Duodenal mucosa (tissue), 2 donors: ENCODE data around the gene NLRP8.

Source experiments
- H3K27ac ChIP-seq: one replicate; pipeline ENCODE4 v1.7.0; 2013; ENCODE audit warnings: low read depth, low read length
- H3K27me3 ChIP-seq, 2 donors: one replicate each; pipeline ENCODE4 v1.7.0; 2013; ENCODE audit warnings: low read length in 2 of 2, control low read depth in 1 of 2; ENCODE audit not compliant: insufficient read depth in 2 of 2, control insufficient read depth in 1 of 2
- H3K36me3 ChIP-seq, 2 donors: one replicate each; pipeline ENCODE4 v1.7.0; 2013; ENCODE audit warnings: low read length in 2 of 2, control low read depth in 1 of 2; ENCODE audit not compliant: insufficient read depth in 2 of 2, control insufficient read depth in 1 of 2
- H3K4me1 ChIP-seq, 2 donors: one replicate each; pipeline ENCODE4 v1.7.0; 2013; ENCODE audit warnings: low read length in 2 of 2, control low read depth in 1 of 2; ENCODE audit not compliant: insufficient read depth in 2 of 2, control insufficient read depth in 1 of 2
- H3K4me3 ChIP-seq, 2 donors: one replicate each; pipeline ENCODE4 v1.7.0; 2013; ENCODE audit warnings: low read length in 2 of 2, low read depth in 1 of 2
- H3K9ac ChIP-seq, 2 donors: one replicate each; pipeline ENCODE4 v1.7.0; 2013; ENCODE audit warnings: low read length in 2 of 2, low read depth in 1 of 2
- H3K9me3 ChIP-seq, 2 donors: one replicate each; pipeline ENCODE4 v1.7.0; 2013; ENCODE audit warnings: low read length in 2 of 2, control low read depth in 1 of 2; ENCODE audit not compliant: control insufficient read depth in 1 of 2

The NLRP8 gene

DNA sequence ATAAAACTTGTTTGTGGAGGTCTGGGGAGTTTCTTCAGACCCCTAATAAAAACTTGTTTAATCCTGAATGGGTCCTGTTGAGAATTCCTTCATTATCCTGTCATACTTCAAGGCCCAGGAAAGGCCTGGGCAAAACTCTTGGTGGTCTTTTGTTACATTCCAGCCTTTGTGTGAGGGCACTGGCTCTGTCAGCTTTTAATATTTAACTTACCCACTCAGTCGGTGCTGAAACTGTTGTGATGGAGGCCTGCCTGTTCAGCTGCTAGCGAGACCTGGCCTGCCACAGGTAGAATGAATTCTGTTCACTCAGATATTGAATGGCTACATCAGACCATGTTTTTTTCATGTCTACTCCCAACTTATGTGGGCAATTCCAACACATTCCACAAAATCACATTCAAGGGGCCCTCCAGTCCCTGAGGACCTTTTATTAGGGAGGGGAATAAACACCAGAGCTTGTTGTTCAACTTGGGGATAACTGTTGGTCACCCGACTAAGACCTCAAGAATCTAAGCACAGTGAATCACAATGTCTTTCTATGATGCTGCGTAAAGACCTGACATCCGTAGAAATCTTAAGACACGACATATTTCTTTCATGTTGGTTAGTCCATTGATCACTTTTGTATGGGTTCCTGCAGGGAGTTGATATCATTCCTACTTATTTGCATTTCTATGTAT, 12.5 kb downstream of the NLRP8 start:
- Histone ChIP-seq H3K27ac (no peak overlapping the region), H3K9me3 (no peaks in the 10 kb centered on the region), H3K4me3 (no peak overlapping the region), H3K9ac (no peak overlapping the region), H3K4me1 (no peaks in the 10 kb centered on the region), H3K36me3 (no peaks in the 10 kb centered on the region), H3K27me3 (no peaks in the 10 kb centered on the region)

DNA sequence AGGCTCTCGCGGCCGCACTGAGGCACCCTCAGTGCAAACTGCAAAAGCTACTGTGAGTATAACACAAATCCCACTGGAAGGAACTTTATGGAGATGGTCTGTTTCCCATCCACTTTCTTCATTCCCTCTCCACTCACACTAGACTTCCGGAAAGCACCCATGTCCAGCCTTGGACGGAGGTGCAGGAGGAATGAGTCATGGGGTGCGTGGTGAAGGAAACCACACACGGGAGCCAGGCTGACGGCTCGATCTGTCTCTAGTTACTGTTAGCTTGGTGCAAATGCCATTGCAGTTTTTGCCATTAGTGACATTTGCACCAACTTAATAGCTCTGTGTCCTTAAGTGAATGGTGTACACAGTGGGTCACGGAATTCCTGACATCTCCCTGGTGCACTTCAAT, 14.6 kb downstream of the NLRP8 start:
- Histone ChIP-seq H3K27ac (no peak overlapping the region), H3K4me1 (no peaks in the 10 kb centered on the region), H3K36me3 (no peaks in the 10 kb centered on the region), H3K9ac (no peak overlapping the region), H3K9me3 (no peaks in the 10 kb centered on the region), H3K4me3 (no peak overlapping the region), H3K27me3 (no peaks in the 10 kb centered on the region)

DNA sequence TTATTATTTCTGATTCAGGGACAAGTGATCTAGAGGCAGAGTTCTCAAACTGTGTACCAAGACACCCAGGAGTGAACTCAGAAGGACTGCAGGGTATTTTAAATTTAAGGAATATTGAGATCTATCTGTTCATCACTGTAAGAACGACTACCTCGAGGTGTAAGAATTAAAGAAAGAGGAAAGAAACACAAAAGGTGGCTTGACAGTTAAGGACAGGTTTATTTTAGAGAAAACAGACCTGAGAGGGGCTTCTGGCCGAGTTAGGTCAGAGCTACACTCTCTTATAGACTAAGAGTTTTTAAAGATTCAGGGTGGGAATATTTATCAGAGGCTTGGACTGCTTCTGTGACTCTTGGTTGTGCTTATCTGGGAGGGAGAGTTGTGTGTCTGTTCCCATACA, 26.4 kb downstream of the NLRP8 start:
- Histone ChIP-seq H3K27ac (no peak overlapping the region), H3K9me3 (peaks cover 7 to 10% of the 10 kb centered on the region in 2 donors)

DNA sequence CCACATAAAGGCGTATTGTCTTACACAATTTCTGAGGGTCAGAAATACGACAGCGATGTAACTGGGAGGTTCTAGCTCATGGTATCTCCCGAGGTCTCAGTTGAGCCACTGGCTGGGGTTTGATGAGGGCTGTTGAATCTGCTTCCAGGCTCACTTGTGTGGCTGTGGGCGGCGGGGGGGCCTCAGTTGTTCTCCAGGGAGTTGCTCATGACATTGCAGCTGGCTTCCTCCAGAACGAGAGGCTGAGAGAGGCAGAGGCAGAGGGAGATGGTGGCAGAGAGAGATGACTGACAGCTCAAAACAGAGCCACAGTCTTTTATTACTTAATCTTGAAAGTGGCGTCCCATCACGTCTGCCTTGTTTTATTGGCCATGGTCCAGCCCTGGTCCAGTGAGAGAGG, 32.8 kb downstream of the NLRP8 start:
- Histone ChIP-seq H3K27ac (no peak overlapping the region), H3K9me3 (peaks cover 7 to 14% of the 10 kb centered on the region in 2 donors), H3K36me3 (no peaks in the 10 kb centered on the region), H3K27me3 (no peaks in the 10 kb centered on the region), H3K9ac (no peak overlapping the region), H3K4me3 (no peak overlapping the region), H3K4me1 (no peaks in the 10 kb centered on the region)

More for the DNA sequence above, 26.4 kb downstream of the NLRP8 start:
- no peaks in the 10 kb centered on the region for H3K27me3 ChIP-seq
- no peak overlapping the region for H3K4me3 ChIP-seq
- no peak overlapping the region for H3K9ac ChIP-seq
- H3K36me3 ChIP-seq, result no peaks in the 10 kb centered on the region
- no peaks in the 10 kb centered on the region for H3K4me1 ChIP-seq

DNA sequence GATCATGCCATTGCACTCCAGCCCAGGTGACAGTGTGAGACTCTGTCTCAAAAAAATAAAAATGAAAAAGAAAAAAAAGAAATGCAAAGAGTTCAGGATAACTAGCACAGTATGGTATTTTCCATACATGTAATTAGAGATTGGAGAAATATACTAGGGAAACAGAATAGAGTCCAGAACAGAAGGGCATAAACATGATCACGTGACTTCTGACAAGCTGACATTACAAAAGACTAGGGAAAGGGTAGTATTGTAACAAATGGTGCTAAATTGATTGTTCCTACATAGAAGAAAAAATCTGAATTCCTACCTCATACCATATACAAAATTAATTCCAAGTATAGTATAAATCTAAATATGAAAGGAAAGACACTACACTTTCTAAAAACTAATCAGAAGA, 37.6 kb downstream of the NLRP8 start:
- Histone ChIP-seq H3K36me3 (no peaks in the 10 kb centered on the region), H3K4me3 (no peak overlapping the region), H3K27ac (no peak overlapping the region), H3K9me3 (peaks cover 2 to 8% of the 10 kb centered on the region in 2 donors), H3K9ac (no peak overlapping the region), H3K27me3 (no peaks in the 10 kb centered on the region), H3K4me1 (no peaks in the 10 kb centered on the region)

DNA sequence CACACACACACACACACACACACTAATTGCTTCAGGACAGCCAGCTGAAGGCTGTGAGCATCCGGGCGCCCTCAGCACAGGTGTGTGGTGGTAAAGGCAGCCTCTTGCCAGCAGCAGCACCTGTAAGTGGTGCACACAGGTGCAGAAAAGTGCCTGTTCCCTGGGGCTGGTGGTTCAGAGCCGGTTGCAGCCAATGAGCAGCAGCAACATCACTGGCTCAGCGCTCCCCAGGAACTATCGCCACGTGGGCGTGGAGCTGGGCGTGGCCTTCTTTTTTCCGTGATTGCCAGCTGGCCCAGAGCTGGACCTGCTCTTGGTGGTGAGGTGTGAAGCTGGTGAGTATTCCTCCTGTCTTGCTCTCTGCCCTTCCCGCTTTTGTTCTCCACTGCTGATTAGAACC, 38.9 kb downstream of the NLRP8 start, which contains the start of gene NLRP5:
TSS of gene NLRP5 (plus strand) at position 289 of the 400 bp plus-strand sequence.
- H3K4me1 ChIP-seq, result no peaks in the 10 kb centered on the region

DNA sequence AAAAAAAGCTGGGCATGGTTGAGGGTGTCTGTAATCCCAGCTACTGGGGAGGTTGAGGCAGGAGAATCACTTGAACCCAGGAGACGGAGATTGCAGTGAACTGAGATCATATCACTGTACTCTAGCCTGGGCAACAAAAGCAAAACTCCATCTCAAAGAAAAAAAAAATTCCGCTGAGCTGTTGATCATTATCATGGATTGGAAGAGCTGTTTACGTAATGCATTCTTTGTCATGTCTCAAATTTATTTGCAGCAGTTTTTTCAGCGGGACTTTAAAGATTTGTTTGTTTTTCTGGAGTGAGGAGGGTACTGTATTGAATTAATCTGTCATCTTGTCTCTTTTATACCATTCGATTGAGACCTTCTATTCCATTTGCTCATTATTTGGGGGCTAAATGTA, 43.2 kb downstream of the NLRP8 start:
- Histone ChIP-seq H3K4me1 (no peaks in the 10 kb centered on the region), H3K27me3 (no peaks in the 10 kb centered on the region), H3K36me3 (no peaks in the 10 kb centered on the region), H3K27ac (no peak overlapping the region), H3K9ac (no peak overlapping the region), H3K9me3 (peaks cover 0 to 4% of the 10 kb centered on the region in 2 donors), H3K4me3 (no peak overlapping the region)

More for the DNA sequence above, 38.9 kb downstream of the NLRP8 start, which contains the start of gene NLRP5:
- Histone ChIP-seq H3K27ac (no peak within 1 kb of the TSS), H3K9ac (no peak within 1 kb of the TSS), H3K27me3 (no peaks in the 10 kb centered on the region), H3K36me3 (no peaks in the 10 kb centered on the region), H3K4me3 (no peak within 1 kb of the TSS), H3K9me3 (peaks cover 2 to 8% of the 10 kb centered on the region in 2 donors)

DNA sequence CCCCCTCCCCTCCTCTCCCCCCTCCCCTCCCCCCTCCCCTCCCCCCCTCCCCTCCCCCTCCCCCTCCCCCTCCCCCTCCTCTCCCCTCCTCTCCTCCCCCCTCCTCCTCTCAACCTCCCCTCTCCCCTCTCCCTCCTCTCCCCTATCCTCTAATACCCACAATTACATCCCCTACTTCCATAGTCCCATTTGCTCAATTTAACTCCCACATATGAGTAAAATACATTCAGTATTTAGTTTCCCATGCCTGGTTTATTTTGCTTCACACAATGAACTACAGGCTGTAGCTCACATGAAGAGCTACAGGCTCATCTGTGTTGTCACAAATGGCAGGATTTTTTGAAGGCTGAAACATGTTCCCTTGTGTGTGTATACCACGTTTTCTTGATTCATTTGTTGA, 45.9 kb downstream of the NLRP8 start:
- H3K36me3 ChIP-seq, result no peaks in the 10 kb centered on the region
- no peak overlapping the region for H3K27ac ChIP-seq
- H3K4me1 ChIP-seq, result no peaks in the 10 kb centered on the region
- H3K9ac ChIP-seq, result no peak overlapping the region
- no peaks in the 10 kb centered on the region for H3K27me3 ChIP-seq
- no peak overlapping the region for H3K4me3 ChIP-seq
- H3K9me3 ChIP-seq, result peaks cover 0 to 4% of the 10 kb centered on the region in 2 donors

DNA sequence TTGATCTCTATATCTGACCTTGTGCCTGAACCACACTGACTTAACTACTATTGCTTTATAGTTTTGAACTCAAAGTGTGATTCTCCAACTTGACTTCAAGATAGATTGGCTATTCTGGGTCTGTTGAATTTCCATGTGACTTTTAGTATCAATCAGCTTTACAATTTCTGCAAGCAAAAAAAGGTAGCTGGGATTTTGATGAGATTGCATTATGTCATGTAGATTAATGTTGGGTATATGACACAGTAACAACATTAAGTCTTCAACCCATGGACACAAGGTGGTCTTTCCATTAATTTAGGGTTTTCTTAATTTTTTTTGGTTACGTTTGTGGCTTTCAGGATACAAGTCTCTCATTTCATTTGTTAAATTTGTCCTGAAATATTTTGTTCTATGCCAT, 67.1 kb downstream of the NLRP8 start:
- Histone ChIP-seq H3K4me1 (no peaks in the 10 kb centered on the region), H3K4me3 (no peak overlapping the region), H3K9me3 (no peaks in the 10 kb centered on the region), H3K36me3 (no peaks in the 10 kb centered on the region), H3K9ac (no peak overlapping the region), H3K27ac (no peak overlapping the region), H3K27me3 (no peaks in the 10 kb centered on the region)

DNA sequence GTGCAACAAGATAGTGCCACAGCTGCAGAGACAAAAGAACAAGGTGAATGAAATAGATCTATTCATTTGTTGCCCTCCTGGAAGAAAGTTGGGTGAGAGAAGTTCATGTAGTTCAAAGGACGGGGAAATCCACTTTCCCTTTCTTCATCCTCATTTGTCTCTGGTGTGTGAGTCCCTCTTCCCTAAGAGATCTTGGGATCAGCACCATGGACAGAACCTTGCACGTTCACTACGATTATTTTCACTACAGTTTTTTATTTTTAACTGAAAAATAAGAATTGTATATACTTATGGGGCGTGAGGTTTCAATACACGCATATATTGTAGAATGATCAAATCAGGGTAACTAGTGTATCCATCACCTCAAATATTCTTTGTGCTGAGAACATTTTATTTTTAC, 68.1 kb downstream of the NLRP8 start:
- Histone ChIP-seq H3K27ac (no peak overlapping the region), H3K36me3 (no peaks in the 10 kb centered on the region), H3K27me3 (no peaks in the 10 kb centered on the region), H3K4me1 (no peaks in the 10 kb centered on the region), H3K9ac (no peak overlapping the region), H3K9me3 (no peaks in the 10 kb centered on the region), H3K4me3 (no peak overlapping the region)
